BJ (cell line): Measurements from ENCODE around the gene NKX2-3. TPM values are rescaled to one million over a fixed set of nuclear protein-coding genes. Genes with fewer than 3 reads are reported as not detected.

Experiments used
- CTCF ChIA-PET: fragments of 350-600 bp; formaldehyde crosslinking; extraction: SDS; loops from one replicate; lab custom pipeline; 2021; ENCODE audit warnings: antibody characterized with exemption, inconsistent platforms; lab: Yijun Ruan, JAX
- POLR2A ChIA-PET: fragments of 300-600 bp; sonication (Branson Sonifier 250); formaldehyde crosslinking; extraction: SDS; loops from one replicate; lab custom pipeline; 2021; ENCODE audit warnings: antibody characterized with exemption; lab: Charles Lee
- DNase-seq: peaks from one replicate; pipeline ENCODE4 v3.0.0-alpha.2; 2011; ENCODE audit warnings: low read depth
- H3K27me3 ChIP-seq: 2 replicates; pipeline ENCODE4 v1.6.0; 2011; ENCODE audit warnings: low read length; ENCODE audit not compliant: control insufficient read depth, insufficient read depth
- H3K36me3 ChIP-seq: 2 replicates; pipeline ENCODE4 v1.5.1; 2011; ENCODE audit warnings: low read length; ENCODE audit not compliant: control insufficient read depth, insufficient read depth
- H3K4me3 ChIP-seq: 2 replicates; pipeline ENCODE4 v1.5.1; 2011; ENCODE audit warnings: low read depth, mild to moderate bottlenecking, control low read depth, low read length
- polyA plus RNA-seq: library from polyadenylated mRNA; depleted of rRNA; stranded (reverse); fragments of >200 nt; gene quantifications from 2 replicates; pipeline ENCODE4 v1.2.3, GENCODE V29; 2011
- TF ChIP-seq, protein P1 (sequence below): IDR thresholded peaks from 2 replicates; pipeline ENCODE4 v1.5.1; 2011; ENCODE audit warnings: low read depth, mild to moderate bottlenecking, control low read depth, inconsistent platforms, low read length, moderate library complexity; ENCODE audit not compliant: insufficient read depth

NKX2-3 gene
- polyA plus RNA-seq, 1 experiment = not detected

DNA sequence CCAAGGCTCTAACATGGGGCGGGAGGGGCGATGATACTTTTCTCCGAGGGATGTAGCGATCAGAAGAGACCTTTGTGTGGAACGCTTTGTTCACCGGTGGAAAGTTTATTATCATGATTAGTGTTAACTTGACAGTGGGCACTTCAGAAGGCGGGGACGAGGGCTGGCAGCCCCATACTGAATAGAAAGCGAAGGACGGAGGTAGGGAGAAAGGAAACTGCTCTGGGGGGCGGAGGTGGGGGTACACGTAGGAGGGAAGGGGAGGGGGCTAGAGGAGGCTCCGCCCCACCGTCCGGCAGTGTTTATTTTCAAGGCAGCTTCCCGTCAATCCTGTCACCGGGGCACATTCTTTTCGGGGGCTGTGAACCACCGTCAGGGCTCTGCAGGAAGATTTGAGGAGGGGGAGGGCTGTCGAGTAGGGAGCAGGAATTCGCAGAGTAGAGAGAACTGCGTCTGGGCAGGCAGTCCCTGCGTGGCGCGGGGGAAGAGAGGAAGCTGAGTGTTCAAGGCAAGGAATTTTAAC is 9.4 kb upstream of the NKX2-3 start:
- TF ChIP-seq, protein P1, sequence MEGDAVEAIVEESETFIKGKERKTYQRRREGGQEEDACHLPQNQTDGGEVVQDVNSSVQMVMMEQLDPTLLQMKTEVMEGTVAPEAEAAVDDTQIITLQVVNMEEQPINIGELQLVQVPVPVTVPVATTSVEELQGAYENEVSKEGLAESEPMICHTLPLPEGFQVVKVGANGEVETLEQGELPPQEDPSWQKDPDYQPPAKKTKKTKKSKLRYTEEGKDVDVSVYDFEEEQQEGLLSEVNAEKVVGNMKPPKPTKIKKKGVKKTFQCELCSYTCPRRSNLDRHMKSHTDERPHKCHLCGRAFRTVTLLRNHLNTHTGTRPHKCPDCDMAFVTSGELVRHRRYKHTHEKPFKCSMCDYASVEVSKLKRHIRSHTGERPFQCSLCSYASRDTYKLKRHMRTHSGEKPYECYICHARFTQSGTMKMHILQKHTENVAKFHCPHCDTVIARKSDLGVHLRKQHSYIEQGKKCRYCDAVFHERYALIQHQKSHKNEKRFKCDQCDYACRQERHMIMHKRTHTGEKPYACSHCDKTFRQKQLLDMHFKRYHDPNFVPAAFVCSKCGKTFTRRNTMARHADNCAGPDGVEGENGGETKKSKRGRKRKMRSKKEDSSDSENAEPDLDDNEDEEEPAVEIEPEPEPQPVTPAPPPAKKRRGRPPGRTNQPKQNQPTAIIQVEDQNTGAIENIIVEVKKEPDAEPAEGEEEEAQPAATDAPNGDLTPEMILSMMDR = no peak
- ChIA-PET POLR2A (no interaction called here), CTCF (no interaction called here)
- H3K36me3 ChIP-seq = no peaks in the 10 kb centered on the region
- H3K4me3 ChIP-seq = no peak overlapping the region
- peaks cover 80% of the 10 kb centered on the region for H3K27me3 ChIP-seq
- DNase-seq = no peak

DNA sequence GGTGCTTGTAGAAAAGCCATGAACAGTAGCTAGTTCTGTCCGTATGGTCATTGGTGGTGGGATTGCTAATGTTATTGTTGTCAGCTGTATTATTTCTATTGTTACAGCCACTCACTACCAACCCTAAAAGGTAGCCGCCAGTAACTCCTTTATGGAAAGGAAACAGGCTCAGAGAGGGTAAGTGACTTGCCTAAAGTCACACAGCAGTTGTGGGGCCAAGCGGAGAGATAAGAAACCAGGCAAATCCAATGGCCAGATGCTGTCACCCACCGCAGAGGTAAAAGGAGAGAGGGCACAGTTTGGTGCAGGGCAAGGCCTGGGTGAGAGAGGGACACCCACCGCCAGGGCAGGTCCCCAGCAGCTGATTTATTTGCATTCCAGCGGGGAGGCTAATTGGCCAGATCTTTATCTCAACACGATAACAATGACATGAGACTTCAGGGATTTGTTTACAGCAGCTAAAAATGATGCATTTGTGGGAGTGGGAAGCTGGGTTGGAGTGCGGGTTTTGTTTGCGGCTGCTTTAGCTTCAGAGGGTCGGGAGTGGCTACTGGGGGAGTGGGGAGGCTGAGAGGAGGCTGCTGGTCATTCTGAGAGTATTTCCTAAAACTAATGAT is 8.6 kb upstream of the NKX2-3 start:
- TF ChIP-seq, protein P1 = no peak
- POLR2A ChIA-PET = no interaction called here

DNA sequence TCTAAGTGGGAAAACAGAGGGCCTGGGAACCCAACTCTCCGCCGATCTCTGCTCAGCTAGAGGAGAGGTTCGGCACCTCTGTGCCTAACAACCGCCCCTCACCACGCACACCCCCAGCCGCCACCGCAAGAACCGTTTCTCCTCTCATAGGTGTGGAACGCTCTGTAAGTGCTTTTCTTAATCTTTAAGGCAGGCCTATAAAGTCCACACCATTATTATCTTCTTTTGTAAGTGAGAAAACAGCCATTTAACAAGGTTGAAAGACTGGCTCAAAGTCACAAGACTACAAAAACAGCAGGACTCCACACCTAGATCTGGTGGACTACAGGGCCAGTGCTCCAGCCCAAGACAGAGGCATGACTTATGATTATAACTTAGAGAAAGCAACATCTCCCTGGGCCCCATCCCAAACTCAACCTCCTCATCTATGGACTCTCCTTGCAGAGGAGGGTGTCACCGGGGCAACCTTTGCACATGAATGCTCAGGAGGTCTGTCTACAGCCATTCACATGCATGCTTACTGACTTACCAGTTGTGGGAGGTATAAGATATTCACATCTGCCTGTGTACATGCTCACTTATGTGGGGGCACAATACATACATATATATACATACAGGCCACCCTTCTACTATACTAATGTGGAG is 7.9 kb upstream of the NKX2-3 start:
- POLR2A ChIA-PET = no interaction called here
- no peak overlapping the region for H3K4me3 ChIP-seq
- CTCF ChIA-PET = interaction anchor here (0.9 kb wide), 1 partner anchor 88 kb away, joined by 3 read pairs; no protein-coding TSS in a partner anchor
- no peaks in the 10 kb centered on the region for H3K36me3 ChIP-seq
- TF ChIP-seq, protein P1 = no peak
- peaks cover 81% of the 10 kb centered on the region for H3K27me3 ChIP-seq
- DNase-seq = no peak

More for the DNA sequence above, 8.6 kb upstream of the NKX2-3 start:
- Histone ChIP-seq H3K4me3 (no peak overlapping the region), H3K36me3 (no peaks in the 10 kb centered on the region), H3K27me3 (peaks cover 84% of the 10 kb centered on the region)
- DNase-seq = no peak
- CTCF ChIA-PET = interaction anchor here (0.7 to 0.9 kb wide), 2 partner anchors 9 to 88 kb away, joined by 3 read pairs; no protein-coding TSS in a partner anchor

DNA sequence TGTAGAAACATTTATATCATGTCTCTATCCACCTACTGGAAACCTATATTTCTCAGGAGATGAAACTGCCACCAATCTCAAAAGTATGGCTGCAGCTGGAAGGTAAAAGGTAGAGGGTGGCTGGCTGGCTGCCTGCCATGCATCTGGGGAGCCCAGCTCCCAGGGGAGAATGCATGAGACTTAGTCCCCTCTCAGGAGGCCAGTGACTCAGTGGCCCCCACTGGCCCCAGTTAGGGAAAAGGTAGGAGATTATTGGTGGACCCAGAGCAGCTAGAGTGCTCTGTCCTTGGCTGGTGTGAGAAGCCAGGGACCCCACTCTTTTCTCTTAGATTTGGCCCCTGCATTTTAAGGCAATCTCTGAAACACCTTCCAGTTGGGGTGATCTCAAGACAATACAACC is 6.8 kb upstream of the NKX2-3 start:
- H3K27me3 ChIP-seq = peaks cover 84% of the 10 kb centered on the region
- ChIA-PET CTCF (no interaction called here), POLR2A (no interaction called here)
- no peak for DNase-seq
- TF ChIP-seq, protein P1 = no peak
- H3K36me3 ChIP-seq = no peaks in the 10 kb centered on the region
- no peak overlapping the region for H3K4me3 ChIP-seq

DNA sequence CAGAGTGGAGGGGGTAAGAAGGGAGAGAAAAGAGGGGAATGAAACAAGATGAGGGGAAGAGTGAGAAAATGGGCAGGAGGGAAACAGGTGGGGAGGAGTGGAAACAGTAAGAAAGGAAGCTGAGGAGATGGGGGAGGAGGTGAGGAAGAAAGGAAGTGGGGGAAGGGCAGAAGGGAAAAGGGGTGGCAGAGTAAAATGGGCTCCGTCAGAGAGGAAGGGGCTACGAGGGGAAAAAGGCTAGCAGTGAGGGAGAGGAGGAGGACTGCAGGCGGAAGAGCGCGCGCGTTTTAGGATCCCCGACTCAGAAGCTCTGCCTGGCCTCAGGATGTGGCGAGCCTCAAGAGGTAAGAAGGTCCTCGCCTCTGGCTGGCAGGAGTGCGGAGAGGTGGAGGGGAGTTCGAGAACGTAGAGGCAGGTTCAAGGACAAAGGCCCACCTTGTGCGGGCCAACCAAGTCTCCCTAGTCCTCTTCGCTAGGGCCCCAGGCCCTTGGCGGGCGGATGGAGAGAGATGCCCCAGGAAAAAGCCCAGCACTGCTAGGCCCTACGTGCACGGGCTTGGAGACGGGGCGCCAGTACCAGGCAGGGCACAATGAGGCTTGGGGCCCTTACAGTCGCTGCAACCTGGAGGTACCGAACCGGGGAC is 5.8 kb upstream of the NKX2-3 start:
- DNase-seq = no peak
- Histone ChIP-seq H3K36me3 (no peaks in the 10 kb centered on the region), H3K4me3 (no peak overlapping the region), H3K27me3 (peaks cover 86% of the 10 kb centered on the region)
- CTCF ChIA-PET = no interaction called here
- POLR2A ChIA-PET = no interaction called here
- TF ChIP-seq, protein P1 = no peak
